H1 (cell line): Measurements from ENCODE around the gene CCDC13. TPM values are rescaled to one million over a fixed set of nuclear protein-coding genes. Genes with fewer than 3 reads are reported as not detected.

Source experiments
- EGR1 ChIP-seq: IDR thresholded peaks from 2 replicates; pipeline ENCODE4 v1.6.1; 2011; ENCODE audit warnings: low read depth, low read length, borderline replicate concordance
- TAF1 ChIP-seq: IDR thresholded peaks from 2 replicates; pipeline ENCODE4 v1.6.1; 2011; ENCODE audit warnings: mild to moderate bottlenecking, low read depth, low read length
- polyA plus RNA-seq, 7 experiments: library from polyadenylated mRNA; depleted of rRNA in 3 of 7; stranded (reverse) in 5 of 7; unstranded in 2 of 7; fragments of >200 nt in 5 of 7; fragments of 200-250 nt in 2 of 7; gene quantifications; 1 replicate in 5 of 7; 2 replicates in 1 of 7; 4 replicates in 1 of 7; pipeline versions ENCODE4 v1.2.1 to v1.2.3, GENCODE V29; 2011 to 2013; ENCODE audit warnings: missing spikeins in 2 of 7, mixed read lengths in 2 of 7
- total RNA-seq: library from RNA; stranded (reverse); fragmentation: NEBNext Ultra II Directional; extraction: Animal tissue kit (Norgen Biotek cat#: 25700); gene quantifications from 2 replicates; pipeline ENCODE4 v1.2.1, GENCODE V29; 2021

The CCDC13 gene
- total and polyA plus RNA-seq, 2 of the 8 experiments (the other 6 are each of a cell fraction or from before 2014, with no cell fraction given): 0.06 TPM; not detected in 1

DNA sequence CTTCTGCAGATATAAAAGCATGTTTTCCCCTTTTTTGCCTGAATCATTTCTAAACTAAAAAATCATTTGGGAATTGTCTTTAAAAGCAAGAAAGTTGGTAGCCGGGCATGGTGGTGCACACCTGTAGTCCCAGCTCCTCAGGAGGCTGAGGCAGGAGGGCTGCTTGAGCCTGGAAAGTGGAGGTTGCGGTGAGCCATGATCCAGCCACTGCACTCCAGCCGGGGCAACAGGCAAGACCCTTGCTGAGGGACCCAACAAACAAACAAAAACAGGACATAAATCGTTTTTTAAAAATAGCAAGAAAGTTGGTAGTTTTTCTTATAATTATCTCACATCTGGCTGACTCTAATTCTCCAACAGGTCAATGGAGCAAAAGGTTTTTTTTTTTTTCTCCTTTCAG is 28.7 kb upstream of the CCDC13 start (continued):
- no peak for TF ChIP-seq TAF1
- TF ChIP-seq EGR1: no peak
